OCI-M2 (cell line): ENCODE results near the gene ARID4B.
"Not testable (repeated sequence)": the region's sequence is repeated elsewhere in the genome, so short reads cannot be mapped to it uniquely, and the experiment has no call there.

ENCODE experiments used
- DNase-seq: peaks from one replicate; lab custom pipeline; 2025; ENCODE audit not compliant: unreplicated experiment; lab: John Stamatoyannopoulos, UW

The ARID4B gene

GRCh38 chr1:235238558-235238957 is 89.4 kb downstream of the ARID4B start:
- no peak for DNase-seq

GRCh38 chr1:235236128-235236527 is 91.9 kb downstream of the ARID4B start:
- DNase-seq, result no peak

- no peak for DNase-seq
These were observed 98.1 kb downstream of the ARID4B start for GRCh38 chr1:235229868-235230267.

GRCh38 chr1:235227414-235227813 is 100.6 kb downstream of the ARID4B start:
- no peak for DNase-seq

GRCh38 chr1:235226933-235227332 is 101.0 kb downstream of the ARID4B start:
- DNase-seq, result no peak

GRCh38 chr1:235225299-235225698 is 102.7 kb downstream of the ARID4B start:
- no peak for DNase-seq

GRCh38 chr1:235221653-235222375 is 106.2 kb downstream of the ARID4B start:
- DNase-seq, result no peak

GRCh38 chr1:235215453-235215852 is 112.5 kb downstream of the ARID4B start:
- DNase-seq, result no peak

- DNase-seq, result not testable (repeated sequence)
These were observed 113.0 kb downstream of the ARID4B start for GRCh38 chr1:235214962-235215361.

GRCh38 chr1:235213752-235214151 is 114.2 kb downstream of the ARID4B start:
- no peak for DNase-seq

GRCh38 chr1:235211517-235211916 is 116.5 kb downstream of the ARID4B start:
- no peak for DNase-seq

GRCh38 chr1:235207209-235207565 is 120.8 kb downstream of the ARID4B start:
- no peak for DNase-seq

- no peak for DNase-seq
These were observed 121.3 kb downstream of the ARID4B start for GRCh38 chr1:235206533-235207208.

- DNase-seq, result no peak
These were observed 122.3 kb downstream of the ARID4B start for GRCh38 chr1:235205687-235206086.

GRCh38 chr1:235203428-235203827 is 124.6 kb downstream of the ARID4B start:
- DNase-seq, result no peak

GRCh38 chr1:235202447-235202846 is 125.5 kb downstream of the ARID4B start:
- DNase-seq, result not testable (repeated sequence)

GRCh38 chr1:235199441-235199840 is 128.5 kb downstream of the ARID4B start:
- DNase-seq, result no peak

GRCh38 chr1:235190431-235190830 is 137.5 kb downstream of the ARID4B start:
- DNase-seq, result no peak

GRCh38 chr1:235187316-235187715 is 140.7 kb downstream of the ARID4B start:
- no peak for DNase-seq

- DNase-seq, result no peak
These were observed 146.3 kb downstream of the ARID4B start for GRCh38 chr1:235181561-235182245.

- DNase-seq, result no peak
These were observed 147.0 kb downstream of the ARID4B start for GRCh38 chr1:235180916-235181460.

GRCh38 chr1:235176486-235176885 is 151.5 kb downstream of the ARID4B start:
- DNase-seq, result no peak
